Large intestine (tissue), 3 donors: ENCODE measurements around the gene HNRNPAB. TPM values are rescaled to one million over a fixed set of nuclear protein-coding genes. Genes with fewer than 3 reads are reported as not detected.

Experiments used
- DNase-seq, 2 donors: peaks; one replicate each; pipeline versions ENCODE4 v3.0.0 to v3.0.0-alpha.2; 2013
- H3K27ac ChIP-seq: one replicate; pipeline ENCODE4 v1.5.1; 2013; ENCODE audit warnings: low read length
- H3K27me3 ChIP-seq: 2 replicates; pipeline ENCODE4 v1.6.1; 2013; ENCODE audit warnings: low read length; ENCODE audit not compliant: control insufficient read depth, insufficient read depth
- H3K36me3 ChIP-seq: 2 replicates; pipeline ENCODE4 v1.6.1; 2013; ENCODE audit warnings: low read length; ENCODE audit not compliant: control insufficient read depth, insufficient read depth
- H3K4me1 ChIP-seq: one replicate; pipeline ENCODE4 v1.6.1; 2013; ENCODE audit warnings: low read length; ENCODE audit not compliant: control insufficient read depth, insufficient read depth
- H3K4me3 ChIP-seq: one replicate; pipeline ENCODE4 v1.5.1; 2013; ENCODE audit warnings: low read length
- H3K9me3 ChIP-seq: one replicate; pipeline ENCODE4 v1.6.1; 2013; ENCODE audit warnings: mild to moderate bottlenecking, low read depth, low read length, moderate library complexity; ENCODE audit not compliant: control insufficient read depth
- WGBS: methylation state at CpG from one replicate; pipeline ENCODE4 v1.1.5; 2013; ENCODE audit warnings: low lambda C conversion rate; ENCODE audit not compliant: insufficient coverage; 5-methylcytosine and 5-hydroxymethylcytosine counted together
- polyA plus RNA-seq: library from polyadenylated mRNA; unstranded; fragments of 120-200 nt; gene quantifications from one replicate; pipeline ENCODE4 v1.2.1, GENCODE V29; 2013

The HNRNPAB gene
- polyA plus RNA-seq, 1 donor = 124 TPM

DNA sequence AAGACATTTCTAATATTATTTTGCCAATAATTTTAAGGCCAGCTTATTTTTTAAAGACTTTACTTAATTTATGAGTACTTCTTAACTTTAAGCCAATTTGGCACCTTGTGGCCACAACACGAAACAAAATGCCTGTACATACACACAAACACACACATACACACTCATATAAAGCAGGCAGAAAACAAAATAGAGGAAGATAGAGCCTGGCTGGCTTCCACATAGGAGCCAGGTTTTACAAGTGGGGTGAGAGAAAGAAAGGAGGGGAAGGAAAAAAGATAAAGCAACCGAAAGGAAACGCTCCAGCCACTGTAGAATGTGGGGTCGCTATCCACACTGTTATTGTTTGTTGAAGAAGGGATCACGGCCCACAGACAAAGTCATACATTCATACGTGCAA lies 27.5 kb upstream of the HNRNPAB start:
- Histone ChIP-seq H3K4me3 (no peak overlapping the region), H3K9me3 (no peaks in the 10 kb centered on the region), H3K27me3 (no peaks in the 10 kb centered on the region), H3K36me3 (no peaks in the 10 kb centered on the region), H3K4me1 (no peaks in the 10 kb centered on the region), H3K27ac (no peak overlapping the region)
- DNase-seq = no peak
- no CpG with 5 or more reads among the region's 6 CpGs for WGBS

DNA sequence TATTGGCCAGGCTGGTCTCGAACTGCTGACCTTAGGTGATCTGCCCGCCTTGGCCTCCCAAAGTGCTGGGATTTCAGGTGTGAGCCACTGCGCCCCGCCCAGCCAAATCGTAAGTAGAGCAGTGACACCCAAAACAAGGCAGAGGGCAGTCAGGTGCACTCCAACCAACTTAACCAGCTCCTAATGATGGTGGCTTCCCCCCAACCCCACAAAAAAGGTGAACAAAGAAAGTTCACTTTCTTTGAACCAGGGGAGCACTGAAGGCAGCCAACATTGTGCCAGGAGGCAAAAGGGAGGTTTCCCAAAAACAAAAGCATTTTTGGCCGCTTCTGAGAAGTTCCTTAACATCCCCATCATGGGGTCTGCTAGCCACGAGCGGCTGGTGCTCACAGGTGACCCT lies 26.8 kb upstream of the HNRNPAB start:
- Histone ChIP-seq H3K36me3 (no peaks in the 10 kb centered on the region), H3K9me3 (no peaks in the 10 kb centered on the region), H3K4me3 (no peak overlapping the region), H3K4me1 (no peaks in the 10 kb centered on the region), H3K27ac (no peak overlapping the region), H3K27me3 (no peaks in the 10 kb centered on the region)
- no CpG with 5 or more reads among the region's 8 CpGs for WGBS
- DNase-seq = no peak

DNA sequence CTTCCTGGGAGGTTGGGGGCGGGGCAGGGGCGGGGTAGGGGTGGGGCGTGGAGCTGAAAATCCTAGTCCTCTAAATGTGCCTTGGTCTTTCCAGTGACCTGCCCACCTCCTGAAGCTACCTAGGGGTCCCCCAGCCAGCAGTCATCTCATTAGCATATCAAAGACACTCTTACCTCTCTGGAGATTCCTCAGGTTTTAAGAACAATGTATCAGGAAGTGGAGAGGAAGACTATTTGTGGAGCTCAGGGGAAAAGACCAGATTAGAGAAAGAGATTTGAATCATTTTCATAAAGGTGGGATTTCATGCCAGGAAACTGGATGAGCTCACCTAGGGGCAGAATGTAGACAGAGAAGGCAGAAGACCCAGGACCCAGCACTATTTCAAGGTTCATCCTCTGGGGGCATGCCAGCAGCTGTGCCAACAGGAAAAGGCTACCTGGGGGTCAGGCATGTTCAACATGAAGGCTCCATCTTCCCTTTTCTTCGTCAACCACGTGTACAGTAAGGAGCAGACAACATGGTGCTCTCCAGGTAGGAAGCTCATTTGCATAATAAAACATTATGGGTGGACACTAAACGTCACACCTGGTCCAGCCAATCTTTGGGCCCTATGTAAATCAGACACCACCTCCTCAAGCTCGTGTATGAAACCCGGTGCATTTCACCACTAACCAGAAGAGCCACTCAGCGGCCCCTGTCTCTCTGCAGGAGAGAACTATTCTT lies 24.0 kb upstream of the HNRNPAB start:
- DNase-seq = no peak
- Histone ChIP-seq H3K27me3 (no peaks in the 10 kb centered on the region), H3K27ac (no peak overlapping the region), H3K4me1 (no peaks in the 10 kb centered on the region), H3K9me3 (no peaks in the 10 kb centered on the region), H3K36me3 (no peaks in the 10 kb centered on the region), H3K4me3 (no peak overlapping the region)
- no CpG with 5 or more reads among the region's 9 CpGs for WGBS

DNA sequence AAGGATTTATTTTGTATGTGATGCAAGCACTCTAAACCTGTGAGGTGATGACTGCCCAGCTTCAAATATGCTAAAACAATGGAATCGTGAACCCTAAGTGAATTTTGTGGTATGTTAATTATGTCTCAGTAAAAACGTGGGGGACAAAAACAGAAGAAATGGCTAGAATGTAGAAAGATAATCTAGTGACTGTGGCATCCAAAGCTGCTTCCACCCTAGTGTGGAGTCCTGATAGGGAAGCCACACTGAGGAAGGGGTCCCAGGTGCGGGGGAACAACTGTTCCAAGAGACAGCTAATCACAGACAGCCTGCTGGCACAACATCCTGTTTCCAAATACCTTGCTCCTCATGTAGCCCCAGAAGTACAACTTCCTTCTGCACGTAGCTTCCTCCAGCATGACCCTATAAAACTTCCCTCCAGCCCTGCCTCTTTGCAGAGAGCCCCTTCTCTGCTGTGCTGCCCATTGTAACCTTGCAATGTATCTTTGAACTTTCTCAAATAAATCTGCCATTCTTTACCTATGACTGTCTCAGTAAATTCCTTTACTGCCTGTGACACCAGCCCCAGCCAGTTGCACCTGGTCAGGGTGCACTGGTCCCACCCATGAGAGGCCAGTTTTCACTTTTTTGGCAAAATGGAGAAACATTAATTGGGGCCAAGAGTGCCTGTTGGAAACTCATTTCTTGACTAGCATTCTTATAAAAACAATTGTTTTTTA lies 22.0 kb upstream of the HNRNPAB start:
- Histone ChIP-seq H3K4me1 (no peaks in the 10 kb centered on the region), H3K4me3 (no peak overlapping the region), H3K27ac (no peak overlapping the region), H3K27me3 (no peaks in the 10 kb centered on the region), H3K36me3 (no peaks in the 10 kb centered on the region), H3K9me3 (no peaks in the 10 kb centered on the region)
- 60% methylated on average over 1 of the region's 4 CpGs for WGBS
- DNase-seq = no peak

DNA sequence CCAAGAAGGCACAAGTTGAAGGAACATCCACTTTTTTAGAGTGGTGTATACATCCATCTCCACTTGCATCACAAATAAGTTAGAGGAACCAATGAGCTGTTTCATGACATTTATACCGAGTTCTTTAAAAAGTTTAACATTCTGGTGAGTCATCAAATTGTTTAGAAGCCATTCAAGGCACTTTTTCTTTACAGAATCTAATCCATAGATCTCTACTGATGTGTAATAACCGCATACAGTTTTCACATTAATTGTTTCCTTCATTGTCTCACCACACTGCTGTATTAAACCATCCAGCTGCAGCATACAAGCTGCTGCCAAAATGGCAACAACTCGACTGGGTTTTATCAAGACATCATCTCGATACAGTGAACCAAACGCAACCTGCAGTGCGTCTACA lies 17.9 kb upstream of the HNRNPAB start:
- no peak for DNase-seq
- 80% methylated on average over 2 of the region's 6 CpGs for WGBS
- Histone ChIP-seq H3K4me1 (no peaks in the 10 kb centered on the region), H3K27me3 (no peaks in the 10 kb centered on the region), H3K9me3 (no peaks in the 10 kb centered on the region), H3K27ac (no peak overlapping the region), H3K4me3 (no peak overlapping the region), H3K36me3 (no peaks in the 10 kb centered on the region)

DNA sequence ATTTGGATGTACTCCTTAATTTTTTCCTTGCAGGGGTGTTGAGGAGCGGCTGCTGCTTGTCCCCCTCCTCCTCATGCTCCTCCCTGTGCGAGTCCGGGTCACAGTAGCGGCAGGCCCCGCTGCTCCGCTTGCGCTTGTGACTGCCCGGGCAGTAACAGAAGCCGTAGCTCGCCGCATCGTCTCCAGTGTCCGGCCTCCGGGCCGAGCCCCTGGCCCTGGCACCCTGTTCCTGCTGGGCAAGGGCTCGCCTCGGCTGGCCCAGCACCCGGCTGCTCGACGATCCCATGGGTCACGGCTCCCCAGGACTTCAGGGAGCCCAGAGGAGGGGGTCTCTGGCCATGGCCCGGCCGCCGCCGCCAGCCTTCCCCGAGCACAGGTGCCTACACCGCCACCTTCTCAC lies 17.3 kb upstream of the HNRNPAB start, which contains the start of gene GMCL2:
Gene GMCL2, minus strand, starts transcription at position 358 of the 400 bp plus-strand sequence. Its CDS starts 72 bp downstream, at position 286.
- Histone ChIP-seq H3K27me3 (no peaks in the 10 kb centered on the region), H3K4me1 (no peaks in the 10 kb centered on the region), H3K9me3 (no peaks in the 10 kb centered on the region), H3K36me3 (no peaks in the 10 kb centered on the region), H3K4me3 (no peak within 1 kb of the TSS), H3K27ac (no peak within 1 kb of the TSS)
- no peak for DNase-seq
- WGBS = no CpG with 5 or more reads among the region's 27 CpGs

GRCh38 chr5:178189433-178189832 lies 14.9 kb upstream of the HNRNPAB start:
- WGBS = no CpG with 5 or more reads among the region's 2 CpGs
- peaks cover 10% of the 10 kb centered on the region for H3K27me3 ChIP-seq
- no peak for DNase-seq

GRCh38 chr5:178191661-178192060 lies 12.7 kb upstream of the HNRNPAB start:
- WGBS = 100% methylated on average over 2 of the region's 4 CpGs
- Histone ChIP-seq H3K4me3 (no peak overlapping the region), H3K27me3 (peaks cover 22% of the 10 kb centered on the region), H3K4me1 (no peaks in the 10 kb centered on the region), H3K9me3 (no peaks in the 10 kb centered on the region), H3K36me3 (no peaks in the 10 kb centered on the region), H3K27ac (no peak overlapping the region)
- DNase-seq = no peak

More at GRCh38 chr5:178189433-178189832, 14.9 kb upstream of the HNRNPAB start:
- no peak overlapping the region for H3K4me3 ChIP-seq
- no peaks in the 10 kb centered on the region for H3K4me1 ChIP-seq
- H3K9me3 ChIP-seq = no peaks in the 10 kb centered on the region
- no peaks in the 10 kb centered on the region for H3K36me3 ChIP-seq
- no peak overlapping the region for H3K27ac ChIP-seq

DNA sequence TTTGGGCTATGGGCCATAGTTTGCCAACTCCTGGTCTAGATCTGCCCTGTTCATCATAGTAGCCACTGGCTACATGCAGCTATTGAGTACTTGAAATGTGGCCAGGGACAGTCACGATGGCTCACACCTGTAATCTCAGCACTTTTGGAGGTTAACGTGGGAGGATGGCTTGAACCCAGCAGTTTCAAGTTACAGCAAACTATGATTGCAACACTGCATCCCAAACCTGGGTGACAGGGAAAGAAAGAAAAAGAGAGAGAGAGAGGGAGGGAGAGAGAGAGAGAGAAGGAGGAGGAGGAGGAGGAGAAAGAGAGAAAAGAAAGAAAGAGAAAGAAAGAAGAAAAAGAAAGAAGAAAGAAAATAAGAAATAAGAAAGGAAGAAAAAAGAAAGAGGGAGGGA lies 12.1 kb upstream of the HNRNPAB start:
- no peak for DNase-seq

GRCh38 chr5:178192787-178193186 lies 11.5 kb upstream of the HNRNPAB start:
- WGBS = no CpG with 5 or more reads among the region's 7 CpGs
- H3K4me1 ChIP-seq = no peaks in the 10 kb centered on the region
- DNase-seq = no peak

More for the DNA sequence above, 12.1 kb upstream of the HNRNPAB start:
- WGBS = no CpG with 5 or more reads among the region's 2 CpGs
- Histone ChIP-seq H3K36me3 (no peaks in the 10 kb centered on the region), H3K4me1 (no peaks in the 10 kb centered on the region), H3K27me3 (peaks cover 22% of the 10 kb centered on the region), H3K9me3 (no peaks in the 10 kb centered on the region), H3K4me3 (no peak overlapping the region), H3K27ac (no peak overlapping the region)

More at GRCh38 chr5:178192787-178193186, 11.5 kb upstream of the HNRNPAB start:
- no peak overlapping the region for H3K27ac ChIP-seq
- H3K36me3 ChIP-seq = no peaks in the 10 kb centered on the region
- H3K27me3 ChIP-seq = peaks cover 22% of the 10 kb centered on the region
- no peaks in the 10 kb centered on the region for H3K9me3 ChIP-seq
- no peak overlapping the region for H3K4me3 ChIP-seq
